Activated CD4-positive, alpha-beta T cell treated with anti-CD3 and anti-CD28 coated beads for 4 hours (primary cell): Measurements from ENCODE around the gene SIN3B.

ENCODE experiments used
- DNase-seq, 2 donors: peaks; one replicate each; pipeline ENCODE4 v3.0.0-alpha.2; 2020

Gene SIN3B

DNA sequence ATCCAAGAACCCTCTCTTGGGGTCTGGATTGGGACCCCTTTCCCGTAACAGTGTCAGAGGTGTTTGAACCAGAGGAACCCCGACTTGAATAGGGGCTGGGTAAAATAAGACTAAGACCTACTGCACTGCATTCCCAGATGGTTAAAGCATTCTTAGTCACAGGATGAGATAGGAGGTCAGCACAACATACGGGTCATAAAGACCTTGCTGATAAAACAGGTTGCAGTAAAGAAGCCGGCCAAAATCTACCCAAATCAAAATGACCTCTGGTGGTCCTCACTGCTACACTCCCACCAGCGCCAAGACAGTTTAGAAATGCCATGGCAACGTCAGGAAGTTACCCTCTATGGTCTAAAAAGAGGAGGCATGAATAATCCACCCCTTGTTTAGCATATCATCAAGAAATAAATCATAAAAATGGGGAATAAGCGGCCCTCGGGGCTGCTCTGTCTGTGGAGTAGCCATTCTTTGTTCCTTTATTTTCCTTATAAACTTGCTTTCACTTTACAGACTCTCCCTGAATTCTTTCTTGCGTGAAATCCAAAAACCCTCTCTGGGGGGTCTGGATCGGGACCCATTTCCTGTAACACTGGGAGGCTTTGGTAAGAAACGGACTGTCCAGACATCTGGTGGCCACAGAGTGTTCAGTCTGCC lies 4.4 kb upstream of the SIN3B start:
- DNase-seq, result no peak

GRCh38 chr19:16825312-16826052 lies 3.7 kb upstream of the SIN3B start:
- DNase-seq, result no peak

DNA sequence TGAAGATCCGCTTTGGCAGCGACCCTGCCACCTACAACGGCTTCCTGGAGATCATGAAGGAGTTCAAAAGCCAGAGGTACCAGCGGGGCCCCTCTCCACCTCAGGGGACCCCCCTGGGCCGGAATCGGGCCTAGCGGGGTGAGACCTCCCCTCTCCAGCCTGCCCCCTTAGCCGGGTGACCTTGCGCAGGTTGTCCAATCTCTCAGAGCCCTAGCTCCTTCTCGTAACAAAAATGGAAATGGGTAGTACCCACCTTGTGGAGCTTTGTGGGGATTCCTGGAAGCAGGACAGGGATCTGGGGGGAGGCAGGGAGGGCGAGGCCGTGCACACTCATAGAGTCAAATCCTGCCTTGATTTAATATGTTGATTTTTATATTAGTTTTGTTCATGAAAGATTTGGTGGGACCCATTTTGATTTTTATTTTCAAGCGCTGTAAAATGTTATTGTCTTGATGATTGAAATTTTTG lies 658 bp downstream of the SIN3B start:
- no peak for DNase-seq

- no peak for DNase-seq
Observed at GRCh38 chr19:16830679-16831078, 1.5 kb downstream of the SIN3B start.

DNA sequence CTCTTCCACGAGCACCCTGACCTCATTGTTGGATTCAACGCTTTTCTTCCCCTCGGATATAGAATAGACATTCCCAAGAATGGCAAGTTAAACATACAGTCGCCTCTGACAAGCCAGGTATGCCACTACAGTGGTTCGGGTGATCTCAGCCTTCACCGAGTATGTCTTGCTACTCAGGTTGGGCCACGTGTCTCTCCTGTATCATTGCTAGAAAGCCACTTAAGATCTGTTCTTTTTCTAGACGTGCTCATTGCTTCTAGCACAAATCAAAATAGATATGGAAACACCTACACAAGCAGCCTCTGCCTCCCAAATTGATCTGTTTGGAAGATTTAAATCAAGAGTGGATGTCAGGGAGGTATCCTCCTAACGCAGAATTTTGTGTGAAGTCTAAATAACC lies 2.3 kb downstream of the SIN3B start:
- DNase-seq, result no peak

DNA sequence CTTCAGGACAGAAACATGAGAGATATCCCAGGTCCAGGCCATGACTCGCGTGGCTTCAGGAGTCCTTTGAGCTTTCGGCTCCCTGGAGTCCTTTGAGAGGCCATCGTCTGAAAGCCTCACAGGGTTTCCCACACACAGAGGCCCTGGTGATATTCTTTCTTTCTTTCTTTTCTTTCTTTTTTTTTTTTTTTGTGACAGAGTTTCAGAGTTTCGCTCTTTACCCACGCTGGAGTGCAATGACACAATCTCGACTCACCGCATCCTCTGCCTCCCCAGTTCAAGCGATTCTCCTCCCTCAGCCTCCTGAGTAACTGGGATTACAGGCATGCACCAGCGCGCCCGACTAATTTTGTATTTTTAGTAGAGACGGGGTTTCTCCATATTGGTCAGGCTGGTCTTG lies 5.5 kb downstream of the SIN3B start:
- DNase-seq, result no peak

DNA sequence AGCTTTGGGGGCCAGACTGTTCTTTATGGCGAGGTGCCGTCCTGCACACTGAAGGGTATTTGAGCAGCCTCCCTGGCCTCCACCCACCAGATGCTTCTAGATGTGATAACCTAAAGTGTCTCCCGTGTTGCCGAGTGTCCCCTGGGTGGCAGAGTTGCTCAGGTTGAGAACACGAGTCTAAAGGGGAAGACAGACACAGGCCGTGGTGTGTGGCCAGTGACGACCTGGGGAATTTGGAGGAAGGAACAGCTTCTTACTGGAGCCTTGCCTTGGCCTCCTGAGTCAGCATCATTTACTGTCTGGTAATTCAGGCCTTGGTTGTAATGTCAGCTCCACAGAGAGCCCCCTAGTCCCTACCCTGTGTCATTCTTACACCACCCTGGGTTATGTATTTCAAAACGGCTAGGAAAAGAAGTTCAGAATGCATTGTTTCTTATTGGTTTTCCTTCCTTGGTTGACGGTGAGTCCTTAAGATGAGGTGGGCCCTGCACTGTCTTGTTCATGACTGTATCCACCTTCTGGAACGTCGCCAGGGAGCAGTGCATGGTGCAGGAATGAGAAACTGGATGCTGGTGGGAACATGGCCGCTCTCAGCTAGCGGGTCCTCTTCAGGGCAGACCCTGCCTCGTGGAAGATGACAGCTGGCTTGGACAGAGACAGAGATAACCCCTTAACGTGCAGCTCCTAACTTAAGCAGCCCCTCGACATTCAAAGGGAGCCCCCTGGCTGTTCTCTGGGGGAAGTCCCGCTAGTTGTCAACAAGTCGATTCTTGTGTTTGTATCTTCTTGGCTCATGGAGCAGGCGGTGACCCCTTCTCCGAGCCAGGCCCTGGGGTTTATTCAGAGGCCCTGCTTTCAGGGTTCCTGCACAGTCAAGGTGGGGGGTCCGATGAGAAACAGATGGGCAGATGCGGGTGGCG lies 7.2 kb downstream of the SIN3B start:
- no peak for DNase-seq

- DNase-seq, result no peak
Observed at GRCh38 chr19:16837035-16837362, 7.8 kb downstream of the SIN3B start.

GRCh38 chr19:16841391-16841926 lies 12.3 kb downstream of the SIN3B start:
- DNase-seq, result no peak

DNA sequence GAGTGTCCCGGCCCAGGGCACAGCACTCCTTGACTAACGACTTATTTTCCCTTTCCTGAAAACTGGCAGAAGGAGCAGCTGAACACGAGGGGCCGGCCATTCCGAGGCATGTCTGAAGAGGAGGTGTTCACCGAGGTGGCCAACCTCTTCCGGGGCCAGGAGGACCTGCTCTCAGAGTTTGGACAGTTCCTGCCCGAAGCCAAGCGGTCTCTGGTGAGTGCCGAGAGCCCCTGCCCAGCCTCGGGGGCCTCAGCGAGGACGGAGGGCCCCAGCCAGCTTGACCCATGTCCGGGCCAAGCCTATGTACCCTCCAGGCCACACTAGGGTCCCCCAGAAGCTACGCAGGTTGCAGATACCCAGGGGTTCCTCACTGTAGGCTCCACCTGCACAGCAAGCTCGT lies 17.7 kb downstream of the SIN3B start:
- DNase-seq, result no peak

DNA sequence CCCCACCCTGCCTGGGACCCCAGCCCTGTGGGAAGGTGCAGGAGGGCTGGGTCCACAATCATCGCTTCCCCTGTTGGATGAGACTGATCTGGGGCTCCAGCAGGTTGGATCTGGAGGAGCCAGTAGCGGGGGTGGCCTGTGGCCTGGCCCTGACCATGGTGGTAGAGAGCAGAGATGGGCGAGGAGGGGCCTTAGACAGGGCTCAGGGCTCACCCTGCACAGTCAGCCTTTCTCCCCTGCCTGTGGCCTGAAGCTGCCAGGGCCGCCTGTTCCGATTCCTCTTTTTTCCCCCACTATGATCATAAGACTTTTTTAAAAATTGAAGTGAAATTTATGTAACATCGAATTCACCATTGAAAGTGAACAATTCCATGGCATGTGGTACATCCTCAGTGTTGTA lies 18.2 kb downstream of the SIN3B start:
- no peak for DNase-seq

DNA sequence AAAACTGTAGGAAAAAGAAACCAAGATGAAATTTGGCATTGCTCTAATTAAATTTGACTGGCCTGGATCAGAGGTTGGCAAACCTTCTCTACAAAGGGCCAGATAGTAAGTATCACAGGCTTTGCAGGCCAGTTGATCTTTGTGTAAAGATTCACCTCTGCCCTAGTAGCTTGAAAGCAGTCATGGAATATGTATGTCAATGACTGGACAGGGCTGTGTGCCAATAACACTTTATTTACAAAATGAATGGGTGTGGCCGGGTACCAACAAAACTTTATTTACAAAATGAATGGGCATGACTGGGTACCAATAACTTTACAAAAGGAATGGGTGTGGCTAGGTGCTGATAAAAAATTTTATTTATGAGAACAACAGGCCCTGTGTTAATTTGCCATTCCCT lies 20.0 kb downstream of the SIN3B start:
- DNase-seq, result no peak

DNA sequence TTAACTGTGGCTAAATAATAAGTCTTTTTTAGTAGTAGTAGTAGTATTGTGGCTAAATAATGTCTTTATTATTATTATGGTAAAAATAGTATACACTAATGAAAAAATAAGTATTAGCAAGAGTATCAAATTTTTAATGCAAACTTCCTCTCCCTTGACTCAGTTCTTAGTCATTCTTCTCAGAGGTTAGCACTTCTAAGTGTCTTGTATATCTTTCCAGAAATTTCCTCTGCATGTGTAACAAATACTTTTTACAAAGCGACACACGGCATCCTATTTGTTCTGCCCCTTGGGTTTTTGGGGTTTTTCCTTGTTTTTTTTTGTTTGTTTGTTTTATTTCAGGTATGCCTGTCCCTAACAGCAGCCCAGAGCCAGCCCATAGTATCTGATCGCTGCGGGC lies 20.9 kb downstream of the SIN3B start:
- no peak for DNase-seq

DNA sequence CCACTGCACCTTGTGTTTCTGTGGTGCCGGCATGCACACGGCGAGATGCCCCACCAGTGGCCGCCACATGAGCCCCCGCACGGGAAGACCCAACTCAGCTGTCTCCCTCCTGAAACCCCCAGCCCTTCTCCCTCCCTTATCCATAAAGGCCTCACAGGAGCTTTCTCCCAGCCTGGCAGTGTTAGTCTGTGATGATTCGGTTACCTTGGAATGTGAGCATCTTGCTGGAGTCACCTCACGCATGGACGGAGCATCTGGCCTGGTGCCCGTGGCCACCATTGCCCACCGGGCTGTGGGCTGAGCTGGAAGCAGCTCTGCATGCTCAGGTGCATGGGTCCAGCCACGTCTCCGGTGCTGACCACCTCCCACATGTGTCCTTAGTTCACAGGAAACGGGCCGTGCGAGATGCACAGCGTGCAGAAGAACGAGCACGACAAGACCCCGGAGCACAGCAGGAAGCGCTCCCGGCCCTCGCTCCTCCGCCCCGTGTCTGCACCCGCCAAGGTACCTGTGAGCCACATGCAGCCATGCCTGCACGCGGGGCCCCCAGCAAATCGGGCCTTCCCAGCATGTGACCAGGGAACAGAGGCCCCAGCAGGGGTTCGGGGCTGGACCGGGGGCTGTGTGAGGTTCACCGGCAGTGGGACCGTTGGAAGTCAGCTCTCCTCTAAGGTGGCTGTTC lies 22.0 kb downstream of the SIN3B start:
- DNase-seq, result no peak

GRCh38 chr19:16853066-16853465 lies 23.9 kb downstream of the SIN3B start:
- DNase-seq, result no peak

- no peak for DNase-seq
Observed at GRCh38 chr19:16856091-16856490, 26.9 kb downstream of the SIN3B start.

DNA sequence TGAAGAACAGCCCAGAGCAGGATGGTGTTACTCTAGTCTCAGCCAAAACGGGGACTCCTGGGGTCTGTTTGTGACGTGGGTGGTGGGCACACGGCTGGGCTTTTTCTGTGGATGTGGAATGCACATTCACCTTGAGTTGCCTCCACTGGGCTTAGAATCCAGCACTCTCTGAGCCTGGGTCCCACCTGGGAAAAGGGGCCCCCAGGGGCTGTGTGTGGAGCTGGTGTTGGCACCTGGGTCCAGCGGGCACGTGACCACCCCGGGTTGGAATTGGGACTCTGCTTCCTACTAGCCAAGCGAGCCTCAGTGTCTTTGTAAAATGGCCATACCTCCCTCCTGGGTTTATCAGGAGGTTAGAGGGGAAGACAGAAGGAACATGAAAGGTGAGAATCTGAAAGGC lies 30.4 kb downstream of the SIN3B start:
- no peak for DNase-seq

GRCh38 chr19:16860118-16860517 lies 30.9 kb downstream of the SIN3B start:
- DNase-seq, result no peak

DNA sequence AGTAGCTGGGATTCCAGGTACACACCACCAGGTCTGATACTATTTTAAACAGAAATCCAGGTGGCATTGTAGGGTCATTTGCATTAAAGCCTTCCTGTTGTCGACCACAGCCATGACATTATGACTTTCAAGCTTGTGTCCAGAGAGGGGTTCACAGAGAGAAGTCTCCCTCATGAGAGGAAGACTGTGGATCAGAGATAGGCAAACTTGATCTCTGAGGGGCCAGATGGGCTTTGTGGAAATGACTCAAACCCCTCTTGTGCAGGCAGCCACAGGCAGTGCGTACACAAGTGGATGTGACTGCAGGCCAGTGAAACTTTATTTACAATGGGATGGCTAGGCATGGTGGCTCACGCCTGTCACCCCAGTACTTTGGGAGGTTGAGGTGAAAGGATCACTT lies 31.8 kb downstream of the SIN3B start:
- DNase-seq, result no peak

DNA sequence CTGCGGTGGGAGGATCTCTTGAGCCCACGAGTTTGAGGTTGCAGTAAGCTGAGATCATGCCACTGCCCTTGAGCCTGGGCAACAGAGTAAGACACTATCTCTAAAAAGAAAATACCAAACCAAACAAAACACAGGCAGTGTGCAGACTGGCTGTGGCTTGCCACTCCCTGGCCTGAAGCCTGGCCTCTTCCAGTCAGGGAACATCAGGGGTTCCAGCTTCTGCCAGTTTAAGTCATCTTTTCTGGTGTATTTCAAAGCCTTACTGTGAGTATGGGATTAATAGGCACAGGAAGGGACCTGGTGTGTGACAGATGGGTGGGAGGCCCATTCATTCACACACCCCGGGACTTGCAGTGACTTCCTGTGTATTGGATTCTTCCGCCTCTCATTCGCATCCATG lies 32.6 kb downstream of the SIN3B start:
- DNase-seq, result no peak

DNA sequence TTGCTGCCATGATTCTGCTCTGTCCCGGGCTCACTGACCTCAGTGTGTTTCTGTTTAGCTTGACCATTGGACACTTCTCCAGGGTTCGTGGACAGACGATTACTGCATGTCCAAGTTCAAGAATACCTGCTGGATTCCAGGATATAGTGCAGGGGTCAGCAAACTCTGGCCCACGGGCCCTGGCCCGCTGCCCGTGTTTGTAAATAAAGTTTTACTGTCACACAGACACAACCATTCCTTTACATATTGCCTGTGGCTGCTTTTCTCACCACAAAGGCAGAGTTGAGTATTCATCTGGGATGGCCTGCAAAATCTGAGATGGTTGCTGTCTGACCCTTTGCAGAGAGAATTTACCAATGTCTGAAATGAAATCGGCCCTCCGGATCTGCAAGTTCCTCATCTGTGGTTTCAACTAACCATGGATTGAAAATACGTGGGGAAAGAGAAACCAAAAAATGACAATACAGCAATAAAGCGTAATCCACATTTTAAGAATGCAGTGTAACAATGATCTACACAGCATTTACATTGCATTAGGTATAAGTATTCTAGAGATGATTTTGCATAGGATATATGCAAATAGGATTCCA lies 33.7 kb downstream of the SIN3B start:
- no peak for DNase-seq

- no peak for DNase-seq
Observed at GRCh38 chr19:16867211-16867610, 38.0 kb downstream of the SIN3B start.
